Right lobe of liver (tissue), 6 donors: Measurements from ENCODE around the gene CYB561A3. TPM values are rescaled to one million over a fixed set of nuclear protein-coding genes. Genes with fewer than 3 reads are reported as not detected.

ENCODE experiments used
- ATAC-seq, 4 donors: fragments of 200-7000 bp; cut with Tn5 transposase; one replicate each; pipeline ENCODE4 v1.9.1; 2020; ENCODE audit warnings: mild to moderate bottlenecking in 4 of 4, moderate library complexity in 4 of 4
- DNase-seq, 3 donors: peaks; one replicate each; pipeline ENCODE4 v3.0.0-alpha.2; 2020
- H3K27ac ChIP-seq, 3 donors: fragments of 200-600 bp; one replicate each; pipeline ENCODE4 v1.8.0; 2022
- H3K27me3 ChIP-seq, 2 donors: fragments of 200-600 bp; one replicate each; pipeline ENCODE4 v1.8.0; 2022
- H3K36me3 ChIP-seq, 4 donors: fragments of 200-600 bp; sonication (generic) in 1 of 4; one replicate each; pipeline versions ENCODE4 v1.5.1 to v1.8.0; 2017 to 2022; ENCODE audit warnings: control low read depth in 1 of 4
- H3K4me1 ChIP-seq, 4 donors: fragments of 200-600 bp; sonication (generic) in 1 of 4; one replicate each; pipeline versions ENCODE4 v1.5.1 to v1.8.0; 2017 to 2022; ENCODE audit warnings: control low read depth in 1 of 4
- H3K4me3 ChIP-seq, 3 donors: fragments of 200-600 bp; one replicate each; pipeline ENCODE4 v1.8.0; 2022
- H3K9me3 ChIP-seq, 4 donors: fragments of 200-600 bp; sonication (generic) in 1 of 4; one replicate each; pipeline versions ENCODE4 v1.5.1 to v1.8.0; 2017 to 2022; ENCODE audit warnings: control low read depth in 1 of 4
- POLR2A ChIP-seq: fragments of 450-650 bp; IDR thresholded peaks from one replicate; pipeline ENCODE4 v1.6.1; 2017; ENCODE audit warnings: antibody characterized with exemption, mild to moderate bottlenecking
- WGBS: methylation state at CpG from one replicate; pipeline ENCODE4 v1.1.6; 2018; ENCODE audit warnings: low coverage, low lambda C conversion rate; ENCODE audit not compliant: insufficient coverage; ENCODE audit errors: missing lambda C conversion rate; 5-methylcytosine and 5-hydroxymethylcytosine counted together
- intact Hi-C, 2 donors: fragments of 100-400 bp; cut with DNase I; formaldehyde crosslinking; loops; one replicate each; pipeline versions ENCODE4 v1.11.2 to v1.14.1; 2022
- total RNA-seq, 6 experiments: library from RNA; depleted of rRNA in 2 of 6; stranded (reverse); fragments of >200 nt in 2 of 6; fragmentation: NEBNext Ultra II Directional in 3 of 6; extraction: Animal tissue kit (Norgen Biotek cat#: 25700) in 3 of 6; gene quantifications; one replicate each; pipeline versions ENCODE4 v1.1.0 to v1.2.4, GENCODE V29; 2016 to 2023
- TF ChIP-seq, protein P1 (sequence below), 4 donors: fragments of 200-600 bp in 3 of 4; fragments of 450-650 bp in 1 of 4; IDR thresholded peaks; one replicate each; pipeline versions ENCODE4 v1.5.1 to v1.8.0; 2016 to 2022; ENCODE audit warnings: antibody characterized with exemption in 4 of 4, mild to moderate bottlenecking in 2 of 4
- donor health status: DM: no; HTN: yes; CAD: no.
- donor health status: DM: no; HTN: no; CAD: no.
- donor health status: DM: no; HTN: no; CAD: no.
- donor health status: DM: no; HTN: yes; CAD: no.
- donor health status: DM: no; HTN: yes; CAD: no.

CYB561A3 gene
- total RNA-seq, 6 experiments from 2014 or later = 25.6 to 41.8 (median 35.2) TPM

DNA sequence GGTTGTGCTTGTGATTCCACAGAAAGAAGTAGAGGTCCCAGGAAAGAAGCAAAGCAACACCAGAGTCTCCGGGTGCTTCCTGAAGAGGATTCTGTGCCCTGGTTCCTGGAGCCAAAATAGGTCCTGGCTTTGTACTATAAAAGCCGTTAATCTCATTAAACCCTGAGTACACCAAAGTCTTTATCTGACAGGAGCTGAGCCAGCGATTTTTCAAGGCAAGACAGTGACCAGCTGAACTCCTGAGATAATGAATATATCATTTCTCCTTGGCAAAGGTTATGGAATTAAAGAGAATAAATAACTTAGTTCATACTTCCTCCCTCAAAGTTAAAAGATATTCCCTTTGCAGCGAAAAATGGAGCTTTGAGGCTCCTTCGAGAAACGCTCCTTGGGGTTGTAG is 5.7 kb upstream of the CYB561A3 start:
- WGBS = 74% methylated on average over 5 of the region's 6 CpGs
- no peaks in the 10 kb centered on the region for H3K9me3 ChIP-seq
- ATAC-seq = no peak
- no peak for DNase-seq
- H3K4me1 ChIP-seq = peaks cover 0 to 42% (median 17%) of the 10 kb centered on the region in 4 donors
- H3K27me3 ChIP-seq = no peaks in the 10 kb centered on the region
- TF ChIP-seq, protein P1, sequence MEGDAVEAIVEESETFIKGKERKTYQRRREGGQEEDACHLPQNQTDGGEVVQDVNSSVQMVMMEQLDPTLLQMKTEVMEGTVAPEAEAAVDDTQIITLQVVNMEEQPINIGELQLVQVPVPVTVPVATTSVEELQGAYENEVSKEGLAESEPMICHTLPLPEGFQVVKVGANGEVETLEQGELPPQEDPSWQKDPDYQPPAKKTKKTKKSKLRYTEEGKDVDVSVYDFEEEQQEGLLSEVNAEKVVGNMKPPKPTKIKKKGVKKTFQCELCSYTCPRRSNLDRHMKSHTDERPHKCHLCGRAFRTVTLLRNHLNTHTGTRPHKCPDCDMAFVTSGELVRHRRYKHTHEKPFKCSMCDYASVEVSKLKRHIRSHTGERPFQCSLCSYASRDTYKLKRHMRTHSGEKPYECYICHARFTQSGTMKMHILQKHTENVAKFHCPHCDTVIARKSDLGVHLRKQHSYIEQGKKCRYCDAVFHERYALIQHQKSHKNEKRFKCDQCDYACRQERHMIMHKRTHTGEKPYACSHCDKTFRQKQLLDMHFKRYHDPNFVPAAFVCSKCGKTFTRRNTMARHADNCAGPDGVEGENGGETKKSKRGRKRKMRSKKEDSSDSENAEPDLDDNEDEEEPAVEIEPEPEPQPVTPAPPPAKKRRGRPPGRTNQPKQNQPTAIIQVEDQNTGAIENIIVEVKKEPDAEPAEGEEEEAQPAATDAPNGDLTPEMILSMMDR (IDR thresholded peaks at IDR 0.05) = no peak
- no peak for TF ChIP-seq POLR2A
- peaks cover 0 to 44% (median 15%) of the 10 kb centered on the region in 4 donors for H3K36me3 ChIP-seq
- no peak overlapping the region for H3K4me3 ChIP-seq
- intact Hi-C loops = no loop called here
- H3K27ac ChIP-seq = no peak overlapping the region

DNA sequence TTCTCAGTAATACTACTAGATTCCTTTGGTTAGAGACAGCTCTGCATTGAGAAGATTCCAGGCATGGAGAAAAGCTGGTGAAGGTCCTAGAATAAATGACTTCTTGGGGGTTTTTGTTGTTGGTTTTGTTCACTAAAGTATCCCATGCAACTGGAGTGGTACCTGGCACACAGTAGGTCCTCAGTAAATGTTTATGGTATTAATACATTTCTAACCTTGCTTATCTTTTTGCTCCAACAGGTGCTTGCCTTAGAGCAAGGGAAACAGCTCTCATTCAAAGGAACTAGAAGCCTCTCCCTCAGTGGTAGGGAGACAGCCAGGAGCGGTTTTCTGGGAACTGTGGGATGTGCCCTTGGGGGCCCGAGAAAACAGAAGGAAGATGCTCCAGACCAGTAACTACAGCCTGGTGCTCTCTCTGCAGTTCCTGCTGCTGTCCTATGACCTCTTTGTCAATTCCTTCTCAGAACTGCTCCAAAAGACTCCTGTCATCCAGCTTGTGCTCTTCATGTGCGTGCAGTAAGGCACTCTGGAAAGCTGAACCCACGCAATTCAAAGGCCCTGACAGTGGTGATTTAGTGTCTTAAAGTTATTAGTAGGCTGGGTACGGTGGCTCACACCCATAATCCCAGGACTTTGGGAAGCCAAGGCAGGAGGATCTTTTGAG is 2.5 kb upstream of the CYB561A3 start:
- Histone ChIP-seq H3K9me3 (no peaks in the 10 kb centered on the region), H3K36me3 (peaks cover 0 to 44% (median 15%) of the 10 kb centered on the region in 4 donors), H3K27me3 (no peaks in the 10 kb centered on the region), H3K4me1 (peaks cover 0 to 34% (median 10%) of the 10 kb centered on the region in 4 donors), H3K4me3 (no peak overlapping the region), H3K27ac (no peak overlapping the region)
- DNase-seq (no peak), ATAC-seq (no peak)
- intact Hi-C loops = no loop called here
- TF ChIP-seq POLR2A = no peak
- TF ChIP-seq, protein P1 (IDR thresholded peaks at IDR 0.05) = no peak
- WGBS = 100% methylated on average over 2 of the region's 5 CpGs

DNA sequence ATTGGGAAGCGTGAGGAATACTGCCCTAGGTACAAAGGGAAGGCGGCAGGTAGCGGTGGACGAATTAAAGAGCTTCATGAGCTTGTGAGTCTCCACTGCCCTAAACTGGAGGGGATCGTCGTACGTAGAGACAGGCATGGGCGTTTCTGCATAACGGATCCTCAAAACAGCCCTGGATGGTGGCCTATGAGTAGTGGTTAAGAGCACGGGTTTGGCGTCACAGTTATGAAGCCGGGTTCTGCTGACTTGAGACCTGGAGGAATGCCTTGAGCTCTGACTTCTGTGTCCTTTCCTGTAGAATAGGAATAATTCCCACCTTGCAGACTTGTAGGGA is 827 bp upstream of the CYB561A3 start:
- peaks cover 0 to 26% (median 6%) of the 10 kb centered on the region in 4 donors for H3K4me1 ChIP-seq
- TF ChIP-seq, protein P1 (IDR thresholded peaks at IDR 0.05) = no peak
- no peak for TF ChIP-seq POLR2A
- intact Hi-C loops = no loop called here
- H3K36me3 ChIP-seq = peaks cover 0 to 34% (median 10%) of the 10 kb centered on the region in 4 donors
- ATAC-seq (peak; percentile 3 to 21 (median 8)), DNase-seq (no peak)
- no peaks in the 10 kb centered on the region for H3K9me3 ChIP-seq
- H3K4me3 ChIP-seq = peak overlapping the region; percentile 61 to 82 (median 81)
- WGBS = 0% methylated on average over 12 of the region's 12 CpGs
- no peaks in the 10 kb centered on the region for H3K27me3 ChIP-seq
- H3K27ac ChIP-seq = peak overlapping the region; percentile 93 to 98 (median 95)

DNA sequence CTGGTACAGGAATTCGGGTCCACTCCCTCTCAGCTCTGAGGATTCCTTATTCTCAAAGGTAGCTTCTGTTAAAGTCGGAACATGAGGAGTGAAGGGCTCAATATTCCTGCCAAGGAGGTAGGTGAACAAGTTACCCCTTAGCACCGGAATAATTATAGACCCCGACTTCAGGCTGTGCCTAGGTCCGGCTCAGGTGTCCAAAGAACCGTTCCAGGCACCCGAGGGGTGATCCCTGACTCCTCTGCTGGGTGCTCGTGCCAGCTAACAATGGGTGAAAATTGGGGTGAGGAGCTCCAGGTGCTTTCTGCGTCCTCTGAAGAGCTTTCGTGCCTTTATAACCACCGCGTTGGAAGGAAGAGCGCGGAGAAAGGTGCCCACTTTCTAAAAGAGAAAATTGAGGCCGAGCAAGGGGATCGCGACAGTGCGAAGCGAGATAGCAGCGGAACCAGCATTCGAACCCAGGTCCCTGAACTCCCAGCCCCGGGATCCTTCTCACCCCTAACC is 393 bp downstream of the CYB561A3 start:
- 3% methylated on average over 10 of the region's 22 CpGs for WGBS
- ATAC-seq = no peak
- TF ChIP-seq POLR2A = no peak
- TF ChIP-seq, protein P1 (IDR thresholded peaks at IDR 0.05) = no peak
- peaks cover 0 to 23% (median 5%) of the 10 kb centered on the region in 4 donors for H3K36me3 ChIP-seq
- H3K27me3 ChIP-seq = no peaks in the 10 kb centered on the region
- DNase-seq = no peak
- intact Hi-C loops = no loop called here
- no peaks in the 10 kb centered on the region for H3K9me3 ChIP-seq
- peaks cover 0 to 26% (median 6%) of the 10 kb centered on the region in 4 donors for H3K4me1 ChIP-seq
- peak overlapping the region; percentile 61 to 82 (median 81) for H3K4me3 ChIP-seq
- H3K27ac ChIP-seq = peak overlapping the region; percentile 93 to 98 (median 95)
